ENCODE results near the gene RFX8.

- TF ChIP-seq CTCF (IDR thresholded peaks at IDR 0.05) (no peak), POLR2A (IDR thresholded peaks at IDR 0.05) (no peak)
Observed at GRCh38 chr2:101355401-101356054, 119.4 kb downstream of the RFX8 start.

All from tibial nerve (tissue), 3 donors.